Esophagus squamous epithelium (tissue), 5 donors: ENCODE data around the gene PKN3. TPM values are rescaled to one million over a fixed set of nuclear protein-coding genes. Genes with fewer than 3 reads are reported as not detected.
"Not testable (repeated sequence)": the region's sequence is repeated elsewhere in the genome, so short reads cannot be mapped to it uniquely, and the experiment has no call there.

Source experiments
- DNase-seq: peaks from one replicate; lab custom pipeline; 2025; lab: John Stamatoyannopoulos, UW
- H3K27ac ChIP-seq, 4 donors: fragments of 200-600 bp; sonication (generic); one replicate each; pipeline ENCODE4 v1.5.1; 2016 to 2019; ENCODE audit warnings: mild to moderate bottlenecking in 1 of 4
- H3K27me3 ChIP-seq, 4 donors: fragments of 200-600 bp; sonication (generic); 1 replicate in 3 of 4; 2 replicates in 1 of 4; pipeline versions ENCODE4 v1.5.1 to v1.6.0; 2017 to 2021; ENCODE audit warnings: antibody characterized with exemption in 1 of 4
- H3K36me3 ChIP-seq, 3 donors: fragments of 200-600 bp; sonication (generic); one replicate each; pipeline ENCODE4 v1.5.1; 2016 to 2019
- H3K4me1 ChIP-seq, 3 donors: fragments of 200-600 bp; sonication (generic); one replicate each; pipeline ENCODE4 v1.5.1; 2017 to 2019
- H3K4me3 ChIP-seq, 4 donors: fragments of 200-600 bp; sonication (generic); 1 replicate in 3 of 4; 2 replicates in 1 of 4; pipeline ENCODE4 v1.5.1; 2016 to 2019; ENCODE audit warnings: mild to moderate bottlenecking in 2 of 4, moderate library complexity in 1 of 4
- H3K9me3 ChIP-seq, 3 donors: fragments of 200-600 bp; sonication (generic); one replicate each; pipeline ENCODE4 v1.5.1; 2016 to 2019
- CTCF ChIP-seq, 6 experiments: fragments of 450-650 bp in 4 of 6; fragments of 200-600 bp in 2 of 6; sonication (generic) in 2 of 6; IDR thresholded peaks; one replicate each; pipeline ENCODE4 v1.5.1; 2016 to 2019; ENCODE audit warnings: antibody characterized with exemption in 6 of 6, mild to moderate bottlenecking in 4 of 6, moderate library complexity in 4 of 6
- POLR2A ChIP-seq, 4 donors: fragments of 450-650 bp; IDR thresholded peaks; one replicate each; pipeline ENCODE4 v1.6.1; 2017; ENCODE audit warnings: antibody characterized with exemption in 4 of 4, mild to moderate bottlenecking in 4 of 4, moderate library complexity in 3 of 4
- WGBS, 2 donors: methylation state at CpG; one replicate each; pipeline ENCODE4 v1.1.5; 2018; 5-methylcytosine and 5-hydroxymethylcytosine counted together
- intact Hi-C: fragments of 100-400 bp; cut with DNase I; formaldehyde crosslinking; loops from one replicate; pipeline ENCODE4 v1.15.0; 2022
- total RNA-seq, 4 donors: library from RNA; depleted of rRNA; stranded (reverse); fragments of >200 nt; gene quantifications; one replicate each; pipeline ENCODE4 v1.1.0, GENCODE V29; 2016
- donor health status: DM: yes; HTN: yes; CAD: no.

PKN3 gene
- total RNA-seq, 4 donors from 2014 or later: 2.3 to 6.2 (median 3.2) TPM

GRCh38 chr9:128690684-128691034, 11.6 kb upstream of the PKN3 start:
- peak overlapping the region; percentile 83 to 99 (median 91) for H3K27ac ChIP-seq
- no peaks in the 10 kb centered on the region for H3K27me3 ChIP-seq
- peaks cover 7 to 46% (median 25%) of the 10 kb centered on the region in 3 donors for H3K36me3 ChIP-seq
- no peak for TF ChIP-seq CTCF (IDR thresholded peaks at IDR 0.05)
- TF ChIP-seq POLR2A (IDR thresholded peaks at IDR 0.05): no peak
- no peaks in the 10 kb centered on the region for H3K9me3 ChIP-seq
- intact Hi-C loops: no loop called here
- no peak for DNase-seq
- WGBS, 2 donors: 2 to 6% methylated on average over 5 of the region's 5 CpGs
- peak overlapping the region; percentile 78 to 97 (median 92) for H3K4me3 ChIP-seq
- H3K4me1 ChIP-seq: peaks cover 22 to 55% (median 31%) of the 10 kb centered on the region in 3 donors

- H3K27me3 ChIP-seq, H3K4me3 ChIP-seq, DNase-seq, H3K27ac ChIP-seq, H3K9me3 ChIP-seq, intact Hi-C loops: not testable (repeated sequence)
- 73 to 84% methylated on average over 3 of the region's 3 CpGs for WGBS, 2 donors
- Histone ChIP-seq H3K4me1 (peaks cover 5 to 25% (median 12%) of the 10 kb centered on the region in 3 donors), H3K36me3 (peaks cover 7 to 62% (median 28%) of the 10 kb centered on the region in 3 donors)
These were observed 8.6 kb upstream of the PKN3 start for GRCh38 chr9:128693738-128694137.

- intact Hi-C loops: no loop called here
- H3K27me3 ChIP-seq: no peaks in the 10 kb centered on the region
- no peak overlapping the region for H3K4me3 ChIP-seq
- H3K27ac ChIP-seq: no peak overlapping the region
- DNase-seq: no peak
- peaks cover 7 to 62% (median 28%) of the 10 kb centered on the region in 3 donors for H3K36me3 ChIP-seq
- TF ChIP-seq POLR2A (IDR thresholded peaks at IDR 0.05): no peak
- H3K4me1 ChIP-seq: peaks cover 5 to 25% (median 12%) of the 10 kb centered on the region in 3 donors
- H3K9me3 ChIP-seq: no peaks in the 10 kb centered on the region
- WGBS, 2 donors: 70 to 73% methylated on average over 6 of the region's 6 CpGs
These were observed 8.0 kb upstream of the PKN3 start for GRCh38 chr9:128694344-128694743.

- Histone ChIP-seq H3K4me1 (peaks cover 0 to 11% (median 2%) of the 10 kb centered on the region in 3 donors), H3K4me3 (no peak overlapping the region), H3K9me3 (no peaks in the 10 kb centered on the region), H3K36me3 (peaks cover 7 to 51% (median 28%) of the 10 kb centered on the region in 3 donors), H3K27me3 (no peaks in the 10 kb centered on the region), H3K27ac (no peak overlapping the region)
- intact Hi-C loops: no loop called here
- DNase-seq: no peak
- 74 to 82% methylated on average over 8 of the region's 8 CpGs for WGBS, 2 donors
- TF ChIP-seq POLR2A (IDR thresholded peaks at IDR 0.05) (no peak), CTCF (IDR thresholded peaks at IDR 0.05) (no peak)
These were observed 5.2 kb upstream of the PKN3 start for GRCh38 chr9:128696923-128697707.

GRCh38 chr9:128699096-128699795, 3.1 kb upstream of the PKN3 start:
- Histone ChIP-seq H3K36me3 (peaks cover 0 to 30% (median 10%) of the 10 kb centered on the region in 3 donors), H3K4me1 (peaks cover 6 to 26% (median 7%) of the 10 kb centered on the region in 3 donors)
- 89 to 99% methylated on average over 11 to 12 of the region's 30 CpGs for WGBS, 2 donors
- intact Hi-C loops, H3K27ac ChIP-seq, H3K9me3 ChIP-seq, DNase-seq, H3K4me3 ChIP-seq, H3K27me3 ChIP-seq: not testable (repeated sequence)

- 45 to 85% methylated on average over 8 of the region's 10 CpGs for WGBS, 2 donors
- Histone ChIP-seq H3K27ac (no peak overlapping the region), H3K9me3 (no peaks in the 10 kb centered on the region), H3K4me3 (no peak overlapping the region), H3K4me1 (peaks cover 6 to 26% (median 7%) of the 10 kb centered on the region in 3 donors), H3K36me3 (peaks cover 0 to 9% (median 0%) of the 10 kb centered on the region in 3 donors), H3K27me3 (no peaks in the 10 kb centered on the region)
- intact Hi-C loops: no loop called here
- DNase-seq: no peak
- TF ChIP-seq POLR2A (IDR thresholded peaks at IDR 0.05): no peak
- no peak for TF ChIP-seq CTCF (IDR thresholded peaks at IDR 0.05)
These were observed 962 bp upstream of the PKN3 start for GRCh38 chr9:128701227-128701854.
